ENCODE measurements around the gene FAH. TPM values are rescaled to one million over a fixed set of nuclear protein-coding genes. Genes with fewer than 3 reads are reported as not detected.

FAH gene
- total RNA-seq, 1 experiment from 2014 or later, result 25.9 TPM

GRCh38 chr15:80186597-80186996 lies 33.8 kb downstream of the FAH start:
- H3K27me3 Mint-ChIP-seq (ENCODE audit: unreplicated experiment), result no peaks in the 10 kb centered on the region
- TF ChIP-seq CTCF (IDR thresholded peaks at IDR 0.05; ENCODE audit: unreplicated experiment), result no peak
- H3K4me3 Mint-ChIP-seq (ENCODE audit: low read depth, unreplicated experiment), result no peak overlapping the region
- no peaks in the 10 kb centered on the region for H3K4me1 Mint-ChIP-seq (ENCODE audit: low read depth, unreplicated experiment)
- no peak for DNase-seq
- H3K27ac Mint-ChIP-seq (ENCODE audit: unreplicated experiment), result no peak overlapping the region
- intact Hi-C loops (cut with micrococcal nuclease; ENCODE audit: unreplicated experiment), result no loop called here
- CTCF ChIA-PET, result no interaction called here
- no peaks in the 10 kb centered on the region for H3K9me3 Mint-ChIP-seq (ENCODE audit: low read depth, unreplicated experiment)
- no peaks in the 10 kb centered on the region for H3K36me3 Mint-ChIP-seq (ENCODE audit: insufficient read depth, unreplicated experiment)
- no TSS peak for BruUV-seq (replicated peaks)

- no peaks in the 10 kb centered on the region for H3K4me1 Mint-ChIP-seq (ENCODE audit: low read depth, unreplicated experiment)
- CTCF ChIA-PET, result no interaction called here
- no peak overlapping the region for H3K4me3 Mint-ChIP-seq (ENCODE audit: low read depth, unreplicated experiment)
- DNase-seq, result no peak
- no TSS peak for BruUV-seq (replicated peaks)
- H3K27ac Mint-ChIP-seq (ENCODE audit: unreplicated experiment), result no peak overlapping the region
- no peaks in the 10 kb centered on the region for H3K27me3 Mint-ChIP-seq (ENCODE audit: unreplicated experiment)
- H3K9me3 Mint-ChIP-seq (ENCODE audit: low read depth, unreplicated experiment), result no peaks in the 10 kb centered on the region
- TF ChIP-seq CTCF (IDR thresholded peaks at IDR 0.05; ENCODE audit: unreplicated experiment), result no peak
- no peaks in the 10 kb centered on the region for H3K36me3 Mint-ChIP-seq (ENCODE audit: insufficient read depth, unreplicated experiment)
- intact Hi-C loops (cut with micrococcal nuclease; ENCODE audit: unreplicated experiment), result no loop called here
These were observed 35.5 kb downstream of the FAH start for GRCh38 chr15:80188251-80188650.

GRCh38 chr15:80191198-80191597 lies 38.4 kb downstream of the FAH start:
- intact Hi-C loops (cut with micrococcal nuclease; ENCODE audit: unreplicated experiment), result no loop called here
- no peaks in the 10 kb centered on the region for H3K27me3 Mint-ChIP-seq (ENCODE audit: unreplicated experiment)
- no peak overlapping the region for H3K4me3 Mint-ChIP-seq (ENCODE audit: low read depth, unreplicated experiment)
- H3K27ac Mint-ChIP-seq (ENCODE audit: unreplicated experiment), result no peak overlapping the region
- H3K9me3 Mint-ChIP-seq (ENCODE audit: low read depth, unreplicated experiment), result no peaks in the 10 kb centered on the region
- CTCF ChIA-PET, result interaction anchor here (0.8 kb wide), 1 partner anchor 18 kb away, joined by 3 read pairs; no protein-coding TSS in a partner anchor
- no peaks in the 10 kb centered on the region for H3K4me1 Mint-ChIP-seq (ENCODE audit: low read depth, unreplicated experiment)
- no TSS peak for BruUV-seq (replicated peaks)
- no peaks in the 10 kb centered on the region for H3K36me3 Mint-ChIP-seq (ENCODE audit: insufficient read depth, unreplicated experiment)
- no peak for TF ChIP-seq CTCF (IDR thresholded peaks at IDR 0.05; ENCODE audit: unreplicated experiment)
- no peak for DNase-seq

- no peaks in the 10 kb centered on the region for H3K27me3 Mint-ChIP-seq (ENCODE audit: unreplicated experiment)
- no peak for TF ChIP-seq CTCF (IDR thresholded peaks at IDR 0.05; ENCODE audit: unreplicated experiment)
- no TSS peak for BruUV-seq (replicated peaks)
- intact Hi-C loops (cut with micrococcal nuclease; ENCODE audit: unreplicated experiment), result no loop called here
- H3K9me3 Mint-ChIP-seq (ENCODE audit: low read depth, unreplicated experiment), result no peaks in the 10 kb centered on the region
- no peak overlapping the region for H3K27ac Mint-ChIP-seq (ENCODE audit: unreplicated experiment)
- DNase-seq, result no peak
- no peak overlapping the region for H3K4me3 Mint-ChIP-seq (ENCODE audit: low read depth, unreplicated experiment)
- H3K36me3 Mint-ChIP-seq (ENCODE audit: insufficient read depth, unreplicated experiment), result no peaks in the 10 kb centered on the region
- CTCF ChIA-PET, result interaction anchor here (0.8 kb wide), 1 partner anchor 18 kb away, joined by 3 read pairs; no protein-coding TSS in a partner anchor
- no peaks in the 10 kb centered on the region for H3K4me1 Mint-ChIP-seq (ENCODE audit: low read depth, unreplicated experiment)
These were observed 39.2 kb downstream of the FAH start for GRCh38 chr15:80191897-80192595.

Measured in Calu3 (cell line).